Cardiac septum (tissue), 1 donor: Measurements from ENCODE around the gene MRPS22. TPM values are rescaled to one million over a fixed set of nuclear protein-coding genes. Genes with fewer than 3 reads are reported as not detected.
A peak's percentile ranks its signal among the peaks of the same experiment; 100 is the strongest.
"Not testable (repeated sequence)": the region's sequence is repeated elsewhere in the genome, so short reads cannot be mapped to it uniquely, and the experiment has no call there.

Source experiments
- DNase-seq: peaks from one replicate; pipeline ENCODE4 v3.0.0-alpha.2; 2020; ENCODE audit warnings: low spot score
- intact Hi-C: fragments of 100-400 bp; cut with DNase I; formaldehyde crosslinking; loops from one replicate; pipeline ENCODE4 v1.14.0; 2022
- total RNA-seq: library from RNA; stranded (reverse); fragmentation: NEBNext Ultra II Directional; extraction: Animal tissue kit (Norgen Biotek cat#: 25700); gene quantifications from one replicate; pipeline ENCODE4 v1.2.1, GENCODE V29; 2021
- donor health status: DM: no; HTN: no; CAD: no.

The MRPS22 gene
- total RNA-seq, 1 donor from 2014 or later: 67.6 TPM

- intact Hi-C loops: no loop called here
- no peak for DNase-seq
These were observed 36.8 kb downstream of the MRPS22 start for GRCh38 chr3:139380575-139380974.

GRCh38 chr3:139382291-139382690, 38.5 kb downstream of the MRPS22 start:
- DNase-seq, intact Hi-C loops: not testable (repeated sequence)

- DNase-seq: no peak
- intact Hi-C loops: loop anchor here (2.0 kb wide), 1 partner anchor 43 kb away; the partner anchor contains the start of gene MRPS22
These were observed 44.3 kb downstream of the MRPS22 start for GRCh38 chr3:139388077-139388476.

GRCh38 chr3:139388821-139389551, 45.2 kb downstream of the MRPS22 start:
- no peak for DNase-seq
- intact Hi-C loops: loop anchor here (2.0 kb wide), 1 partner anchor 44 kb away; the partner anchor contains the start of gene MRPS22

GRCh38 chr3:139389552-139390368, 45.9 kb downstream of the MRPS22 start, which contains the start of gene COPB2:
COPB2 (minus strand) TSS chr3:139389647; CDS start chr3:139389550, 97 bp downstream.
- peak; percentile 100 for DNase-seq
- intact Hi-C loops: loop anchor here (2.0 kb wide), 1 partner anchor 45 kb away; the partner anchor contains the start of gene MRPS22

GRCh38 chr3:139394116-139394515, 50.3 kb downstream of the MRPS22 start:
- DNase-seq: no peak
- intact Hi-C loops: no loop called here

- intact Hi-C loops: no loop called here
- DNase-seq: no peak
These were observed 52.9 kb downstream of the MRPS22 start for GRCh38 chr3:139396707-139397106.

GRCh38 chr3:139401155-139401554, 57.3 kb downstream of the MRPS22 start:
- DNase-seq, intact Hi-C loops: not testable (repeated sequence)

Other genes with a start within 250 kb of the MRPS22 start
- gene COPB2, start 45.6 kb downstream of the MRPS22 start, total RNA-seq: 87.0 TPM
- gene RBP2, start 132.5 kb downstream of the MRPS22 start, total RNA-seq: not detected
- 9.3 TPM for gene RBP1, start 195.7 kb downstream of the MRPS22 start, total RNA-seq